GM10248 (cell line): ENCODE results near the gene NMRAL1.

Experiments used
- CTCF ChIA-PET: fragments of 300-600 bp; sonication (Branson Sonifier 250); formaldehyde crosslinking; extraction: SDS; loops from one replicate; lab custom pipeline; 2021; ENCODE audit warnings: antibody characterized with exemption; lab: Yijun Ruan, JAX
- POLR2A ChIA-PET: fragments of 350-650 bp; sonication (Branson Sonifier 250); formaldehyde crosslinking; extraction: SDS; loops from one replicate; lab custom pipeline; 2020; ENCODE audit warnings: antibody characterized with exemption; lab: Yijun Ruan, JAX
- DNase-seq: peaks from one replicate; pipeline ENCODE4 v3.0.0; 2012; ENCODE audit errors: extremely low spot score
- TF ChIP-seq, protein P1 (sequence below): IDR thresholded peaks from 2 replicates; pipeline ENCODE4 v1.5.1; 2012; ENCODE audit warnings: mild to moderate bottlenecking, low read depth; ENCODE audit errors: extremely low read depth, missing control alignments, control extremely low read depth

Gene NMRAL1

DNA sequence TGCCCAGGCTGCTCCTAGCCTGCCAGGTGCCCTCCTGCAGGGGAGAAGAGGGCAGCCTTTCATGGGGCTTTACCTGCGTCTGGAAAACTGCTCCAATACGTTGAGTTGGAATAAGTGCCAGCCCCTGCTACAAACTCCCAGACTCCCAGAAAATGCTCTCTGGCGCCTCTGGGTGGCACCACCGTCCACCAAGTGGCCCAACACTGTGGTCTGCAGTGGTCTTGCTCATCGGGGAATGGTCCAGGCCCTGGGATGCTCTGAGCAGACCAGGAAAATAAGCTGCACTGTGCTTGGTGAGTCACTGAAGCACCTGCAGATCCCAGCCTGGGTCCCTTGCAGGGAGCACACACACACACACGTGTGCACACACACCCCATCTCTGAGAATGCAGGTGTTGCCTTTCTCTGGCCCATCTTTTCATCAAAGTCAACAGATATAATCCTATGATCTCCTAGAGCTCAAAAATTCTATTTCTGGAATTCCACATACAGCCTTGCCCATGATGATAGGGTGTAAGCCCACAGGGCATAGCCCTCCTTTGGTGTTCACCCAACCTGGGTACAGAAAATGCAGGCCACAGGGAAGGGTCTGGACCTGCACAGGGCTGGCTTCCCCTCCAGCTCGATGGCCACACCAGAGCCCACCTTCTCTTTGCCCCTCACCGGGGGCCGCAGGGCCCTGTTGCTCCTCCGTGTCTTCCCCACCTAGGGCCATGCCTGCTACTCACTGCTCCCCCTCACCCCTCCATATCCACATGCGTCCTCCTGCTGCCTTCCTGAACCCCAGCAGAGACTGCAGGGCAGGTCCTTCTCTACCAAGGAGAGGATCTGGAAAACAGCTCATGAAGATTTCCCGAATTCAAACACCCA, 43.6 kb upstream of the NMRAL1 start:
- ChIA-PET CTCF (interaction anchor here (0.9 to 5.5 kb wide), 10 partner anchors 8 to 68 kb away, joined by 3 to 53 read pairs (median 5); partner anchors contain the start of genes C16orf96 and CDIP1), POLR2A (no interaction called here)
- TF ChIP-seq, protein P1, sequence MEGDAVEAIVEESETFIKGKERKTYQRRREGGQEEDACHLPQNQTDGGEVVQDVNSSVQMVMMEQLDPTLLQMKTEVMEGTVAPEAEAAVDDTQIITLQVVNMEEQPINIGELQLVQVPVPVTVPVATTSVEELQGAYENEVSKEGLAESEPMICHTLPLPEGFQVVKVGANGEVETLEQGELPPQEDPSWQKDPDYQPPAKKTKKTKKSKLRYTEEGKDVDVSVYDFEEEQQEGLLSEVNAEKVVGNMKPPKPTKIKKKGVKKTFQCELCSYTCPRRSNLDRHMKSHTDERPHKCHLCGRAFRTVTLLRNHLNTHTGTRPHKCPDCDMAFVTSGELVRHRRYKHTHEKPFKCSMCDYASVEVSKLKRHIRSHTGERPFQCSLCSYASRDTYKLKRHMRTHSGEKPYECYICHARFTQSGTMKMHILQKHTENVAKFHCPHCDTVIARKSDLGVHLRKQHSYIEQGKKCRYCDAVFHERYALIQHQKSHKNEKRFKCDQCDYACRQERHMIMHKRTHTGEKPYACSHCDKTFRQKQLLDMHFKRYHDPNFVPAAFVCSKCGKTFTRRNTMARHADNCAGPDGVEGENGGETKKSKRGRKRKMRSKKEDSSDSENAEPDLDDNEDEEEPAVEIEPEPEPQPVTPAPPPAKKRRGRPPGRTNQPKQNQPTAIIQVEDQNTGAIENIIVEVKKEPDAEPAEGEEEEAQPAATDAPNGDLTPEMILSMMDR, result peak; percentile 62
- DNase-seq, result no peak

GRCh38 chr16:4515611-4516233, 41.3 kb upstream of the NMRAL1 start:
- TF ChIP-seq, protein P1, result no peak
- POLR2A ChIA-PET, result no interaction called here
- peak; percentile 43 for DNase-seq
- CTCF ChIA-PET, result interaction anchor here (1.0 to 5.5 kb wide), 5 partner anchors 10 to 440 kb away, joined by 3 to 53 read pairs (median 3); no protein-coding TSS in a partner anchor

GRCh38 chr16:4514606-4515005, 40.2 kb upstream of the NMRAL1 start:
- TF ChIP-seq, protein P1, result no peak
- POLR2A ChIA-PET, result no interaction called here
- CTCF ChIA-PET, result interaction anchor here (0.8 to 5.5 kb wide), 8 partner anchors 9 to 441 kb away, joined by 3 to 53 read pairs (median 3); no protein-coding TSS in a partner anchor
- DNase-seq, result no peak

GRCh38 chr16:4513881-4514280, 39.5 kb upstream of the NMRAL1 start:
- TF ChIP-seq, protein P1, result no peak
- CTCF ChIA-PET, result interaction anchor here (0.8 to 5.5 kb wide), 5 partner anchors 8 to 136 kb away, joined by 3 to 53 read pairs (median 3); no protein-coding TSS in a partner anchor
- POLR2A ChIA-PET, result interaction anchor here (0.7 kb wide), 1 partner anchor 224 kb away, joined by 4 read pairs; no protein-coding TSS in a partner anchor
- DNase-seq, result no peak

- POLR2A ChIA-PET, result interaction anchor here (0.7 kb wide), 1 partner anchor 223 kb away, joined by 4 read pairs; no protein-coding TSS in a partner anchor
- CTCF ChIA-PET, result interaction anchor here (0.8 to 5.5 kb wide), 3 partner anchors 8 to 19 kb away, joined by 3 to 53 read pairs (median 3); no protein-coding TSS in a partner anchor
- TF ChIP-seq, protein P1, result no peak
- no peak for DNase-seq
These were observed 38.8 kb upstream of the NMRAL1 start for GRCh38 chr16:4513086-4513860.
